Heart left ventricle (tissue), 13 donors: ENCODE data around the gene PUM1.

Experiments
- CTCF ChIP-seq, 12 donors: fragments of 200-600 bp; sonication (generic) in 4 of 12; IDR thresholded peaks; one replicate each; pipeline versions ENCODE4 v1.5.0 to v1.8.0; 2018 to 2022; ENCODE audit warnings: antibody characterized with exemption in 12 of 12, mild to moderate bottlenecking in 5 of 12
- POLR2A ChIP-seq, 2 donors: fragments of 450-650 bp; IDR thresholded peaks; one replicate each; pipeline ENCODE4 v1.6.1; 2017; ENCODE audit warnings: antibody characterized with exemption in 2 of 2, mild to moderate bottlenecking in 2 of 2, moderate library complexity in 2 of 2
- donor health status: ischemic (EF 13 %, LVEDD 7.1; RV severe dilation, severe dysfunction).
- donor health status: DM: no; HTN: yes; CAD: no.
- donor health status: DM: no; HTN: no; CAD: no.
- donor health status: ischemic (EF 25% LVEDD 6.9; RV normal size, moderate dysfunction).
- donor health status: ischemic (EF 25% LVEDD 5.7; RV mildly dilated, moderate dysfunction).
- donor health status: ischemic (EF 35%, LVEDD 5.7; RV mildly dilated, moderate dysfunction).
- donor health status: nonischemic (EF 11% LVEDD 7.7; RV severe dilation, severe dysfunction).
- donor health status: DM: yes; HTN: yes; CAD: no.
- donor health status: PGD.
- donor health status: ischemic (EF 29% LVEDD 5.4; RV normal size, mild dysfunction).
- donor health status: nonischemic (EF 23%, LVEDD 6.1; RV moderate dilation, normal function).

DNA sequence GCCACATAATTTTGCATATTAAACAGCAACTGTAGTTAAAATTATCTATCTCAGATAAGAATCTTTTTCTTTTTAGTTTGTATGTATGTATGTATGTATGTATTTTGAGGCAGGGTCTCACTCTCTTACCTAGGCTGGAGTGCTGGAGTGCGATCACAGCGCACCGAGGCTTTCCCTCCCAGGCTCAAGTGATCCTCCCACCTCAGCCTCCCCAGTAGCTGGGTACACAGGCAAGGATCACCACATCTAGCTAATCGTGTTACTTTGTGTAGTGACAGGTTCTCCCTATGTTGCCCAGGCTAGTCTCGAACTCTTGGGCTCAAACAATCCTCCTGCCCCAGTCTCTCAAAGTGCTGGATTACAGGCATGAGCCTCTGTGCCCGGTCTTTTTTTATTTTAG is 30.5 kb upstream of the PUM1 start:
- TF ChIP-seq CTCF (IDR thresholded peaks at IDR 0.05): no peak
- TF ChIP-seq POLR2A (IDR thresholded peaks at IDR 0.05): no peak
